OCI-LY1 (cell line): ENCODE results near the gene RHBG.

Experiments
- EZH2 ChIP-seq: fragments of 200-600 bp; sonication (generic), shearing (Covaris generic); IDR thresholded peaks from 2 replicates; pipeline ENCODE4 v1.8.0; 2017; ENCODE audit warnings: borderline replicate concordance, mixed run types, mild to moderate bottlenecking, antibody characterized with exemption, low read length, moderate library complexity, mixed read lengths
- TF ChIP-seq, protein P1 (sequence below): fragments of 200-600 bp; sonication (generic), shearing (Covaris generic); IDR thresholded peaks from 2 replicates; pipeline ENCODE4 v1.5.1; 2017; ENCODE audit warnings: mild to moderate bottlenecking, antibody characterized with exemption, low read length, moderate library complexity, mixed read lengths

DNA sequence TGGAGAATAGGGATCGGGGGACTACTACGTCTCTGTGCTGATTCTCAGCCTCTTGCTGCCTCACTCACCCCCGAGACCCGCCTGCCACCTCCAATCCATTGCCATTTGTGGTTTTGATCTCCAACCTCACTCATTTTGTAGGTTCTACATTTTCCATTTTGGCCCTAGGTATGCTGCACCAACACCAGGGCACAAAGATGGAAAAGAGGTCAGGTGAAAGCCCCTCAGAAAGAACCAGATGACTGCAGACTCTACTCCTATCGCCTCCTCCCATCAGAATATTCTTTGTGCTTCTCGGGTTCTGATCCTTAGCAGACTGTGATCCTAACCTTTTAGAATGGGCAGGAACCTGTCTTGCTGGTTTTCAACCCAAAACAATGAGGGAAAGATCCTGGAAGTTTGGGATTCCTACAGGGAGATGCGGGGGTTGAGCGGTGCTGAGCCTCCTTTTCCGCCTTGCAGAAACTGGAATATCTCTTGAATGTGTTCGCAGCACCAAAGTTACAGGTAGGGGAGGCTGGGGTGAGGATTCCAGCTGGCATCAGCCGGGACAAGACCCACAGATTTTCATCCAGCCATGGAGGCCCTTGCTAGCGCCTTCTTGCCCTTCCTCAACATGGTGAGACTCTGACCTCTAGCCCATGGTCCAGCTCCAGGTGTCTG lies 53.1 kb downstream of the RHBG start:
- TF ChIP-seq, protein P1, sequence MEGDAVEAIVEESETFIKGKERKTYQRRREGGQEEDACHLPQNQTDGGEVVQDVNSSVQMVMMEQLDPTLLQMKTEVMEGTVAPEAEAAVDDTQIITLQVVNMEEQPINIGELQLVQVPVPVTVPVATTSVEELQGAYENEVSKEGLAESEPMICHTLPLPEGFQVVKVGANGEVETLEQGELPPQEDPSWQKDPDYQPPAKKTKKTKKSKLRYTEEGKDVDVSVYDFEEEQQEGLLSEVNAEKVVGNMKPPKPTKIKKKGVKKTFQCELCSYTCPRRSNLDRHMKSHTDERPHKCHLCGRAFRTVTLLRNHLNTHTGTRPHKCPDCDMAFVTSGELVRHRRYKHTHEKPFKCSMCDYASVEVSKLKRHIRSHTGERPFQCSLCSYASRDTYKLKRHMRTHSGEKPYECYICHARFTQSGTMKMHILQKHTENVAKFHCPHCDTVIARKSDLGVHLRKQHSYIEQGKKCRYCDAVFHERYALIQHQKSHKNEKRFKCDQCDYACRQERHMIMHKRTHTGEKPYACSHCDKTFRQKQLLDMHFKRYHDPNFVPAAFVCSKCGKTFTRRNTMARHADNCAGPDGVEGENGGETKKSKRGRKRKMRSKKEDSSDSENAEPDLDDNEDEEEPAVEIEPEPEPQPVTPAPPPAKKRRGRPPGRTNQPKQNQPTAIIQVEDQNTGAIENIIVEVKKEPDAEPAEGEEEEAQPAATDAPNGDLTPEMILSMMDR: no peak
- TF ChIP-seq EZH2: no peak
